Measurements from ENCODE around the gene TLE4.

- TF ChIP-seq CTCF (IDR thresholded peaks at IDR 0.05; ENCODE audit: insufficient read depth, low read length) (no peak), SPI1 (IDR thresholded peaks at IDR 0.05; ENCODE audit: borderline replicate concordance, low read depth) (no peak)
These were observed 33.3 kb downstream of the TLE4 start for GRCh38 chr9:79604921-79605562.

All from HL-60 (cell line).